Measurements from ENCODE around the gene ZNF777.
"Not testable (repeated sequence)": the region's sequence is repeated elsewhere in the genome, so short reads cannot be mapped to it uniquely, and the experiment has no call there.

ZNF777 gene

GRCh38 chr7:149427096-149427680 is 33.7 kb downstream of the ZNF777 start:
- H3K27ac ChIP-seq (ENCODE audit: low read depth, low read length): no peak overlapping the region
- no peak overlapping the region for H3K9ac ChIP-seq (ENCODE audit: low read depth, low read length)
- H3K9me3 ChIP-seq (ENCODE audit: insufficient read depth, low read depth, low read length): no peaks in the 10 kb centered on the region
- no peak overlapping the region for H3K4me3 ChIP-seq (ENCODE audit: low read length)
- WGBS: 91% methylated on average over 4 of the region's 4 CpGs
- no peaks in the 10 kb centered on the region for H3K27me3 ChIP-seq (ENCODE audit: insufficient read depth, low read length)
- no peaks in the 10 kb centered on the region for H3K4me1 ChIP-seq (ENCODE audit: insufficient read depth, low read length)
- H3K36me3 ChIP-seq (ENCODE audit: insufficient read depth, low read length): peaks cover 5% of the 10 kb centered on the region

GRCh38 chr7:149423449-149424110 is 37.3 kb downstream of the ZNF777 start:
- no peak overlapping the region for H3K9ac ChIP-seq (ENCODE audit: low read depth, low read length)
- no peaks in the 10 kb centered on the region for H3K36me3 ChIP-seq (ENCODE audit: insufficient read depth, low read length)
- H3K27ac ChIP-seq (ENCODE audit: low read depth, low read length): no peak overlapping the region
- H3K4me3 ChIP-seq (ENCODE audit: low read length): no peak overlapping the region
- no peaks in the 10 kb centered on the region for H3K4me1 ChIP-seq (ENCODE audit: insufficient read depth, low read length)
- no peaks in the 10 kb centered on the region for H3K27me3 ChIP-seq (ENCODE audit: insufficient read depth, low read length)
- no peaks in the 10 kb centered on the region for H3K9me3 ChIP-seq (ENCODE audit: insufficient read depth, low read depth, low read length)
- 94% methylated on average over 23 of the region's 24 CpGs for WGBS

- H3K9me3 ChIP-seq (ENCODE audit: insufficient read depth, low read depth, low read length): no peaks in the 10 kb centered on the region
- no peak overlapping the region for H3K27ac ChIP-seq (ENCODE audit: low read depth, low read length)
- H3K9ac ChIP-seq (ENCODE audit: low read depth, low read length): peak overlapping the region; percentile 57; the same call in 1 of the 2 replicates
- peak overlapping the region; percentile 40 for H3K4me3 ChIP-seq (ENCODE audit: low read length)
- H3K36me3 ChIP-seq (ENCODE audit: insufficient read depth, low read length): no peaks in the 10 kb centered on the region
- 95% methylated on average over 35 of the region's 35 CpGs for WGBS
- no peaks in the 10 kb centered on the region for H3K4me1 ChIP-seq (ENCODE audit: insufficient read depth, low read length)
- no peaks in the 10 kb centered on the region for H3K27me3 ChIP-seq (ENCODE audit: insufficient read depth, low read length)
These were observed 38.0 kb downstream of the ZNF777 start for GRCh38 chr7:149422914-149423301.

- Histone ChIP-seq H3K9ac (ENCODE audit: low read depth, low read length) (peak overlapping the region; percentile 64), H3K9me3 (ENCODE audit: insufficient read depth, low read depth, low read length) (no peaks in the 10 kb centered on the region), H3K27me3 (ENCODE audit: insufficient read depth, low read length) (no peaks in the 10 kb centered on the region), H3K4me3 (ENCODE audit: low read length) (peak overlapping the region; percentile 63), H3K27ac (ENCODE audit: low read depth, low read length) (peak overlapping the region; percentile 66), H3K36me3 (ENCODE audit: insufficient read depth, low read length) (no peaks in the 10 kb centered on the region), H3K4me1 (ENCODE audit: insufficient read depth, low read length) (no peaks in the 10 kb centered on the region)
- WGBS: 19% methylated on average over 68 of the region's 68 CpGs
These were observed 38.5 kb downstream of the ZNF777 start for GRCh38 chr7:149422162-149422913.

GRCh38 chr7:149420006-149420405 is 40.9 kb downstream of the ZNF777 start:
- Histone ChIP-seq H3K4me1 (ENCODE audit: insufficient read depth, low read length) (no peaks in the 10 kb centered on the region), H3K27ac (ENCODE audit: low read depth, low read length) (no peak overlapping the region), H3K4me3 (ENCODE audit: low read length) (no peak overlapping the region), H3K36me3 (ENCODE audit: insufficient read depth, low read length) (no peaks in the 10 kb centered on the region), H3K9ac (ENCODE audit: low read depth, low read length) (no peak overlapping the region), H3K27me3 (ENCODE audit: insufficient read depth, low read length) (no peaks in the 10 kb centered on the region), H3K9me3 (ENCODE audit: insufficient read depth, low read depth, low read length) (no peaks in the 10 kb centered on the region)
- WGBS: 87% methylated on average over 3 of the region's 3 CpGs

- H3K9me3 ChIP-seq (ENCODE audit: insufficient read depth, low read depth, low read length): no peaks in the 10 kb centered on the region
- H3K36me3 ChIP-seq (ENCODE audit: insufficient read depth, low read length): no peaks in the 10 kb centered on the region
- H3K27me3 ChIP-seq (ENCODE audit: insufficient read depth, low read length): no peaks in the 10 kb centered on the region
- H3K4me1 ChIP-seq (ENCODE audit: insufficient read depth, low read length): no peaks in the 10 kb centered on the region
- peak overlapping the region; percentile 27; the same call in 1 of the 2 replicates for H3K9ac ChIP-seq (ENCODE audit: low read depth, low read length)
- peak overlapping the region; percentile 74 for H3K4me3 ChIP-seq (ENCODE audit: low read length)
- no peak overlapping the region for H3K27ac ChIP-seq (ENCODE audit: low read depth, low read length)
- WGBS: 36% methylated on average over 26 of the region's 26 CpGs
These were observed 45.3 kb downstream of the ZNF777 start for GRCh38 chr7:149415391-149416071.

GRCh38 chr7:149414745-149415390 is 46.0 kb downstream of the ZNF777 start:
- Histone ChIP-seq H3K9me3 (ENCODE audit: insufficient read depth, low read depth, low read length) (no peaks in the 10 kb centered on the region), H3K27me3 (ENCODE audit: insufficient read depth, low read length) (no peaks in the 10 kb centered on the region), H3K4me1 (ENCODE audit: insufficient read depth, low read length) (no peaks in the 10 kb centered on the region), H3K4me3 (ENCODE audit: low read length) (peak overlapping the region; percentile 74), H3K27ac (ENCODE audit: low read depth, low read length) (no peak overlapping the region), H3K9ac (ENCODE audit: low read depth, low read length) (peak overlapping the region; percentile 27; the same call in 1 of the 2 replicates), H3K36me3 (ENCODE audit: insufficient read depth, low read length) (no peaks in the 10 kb centered on the region)
- 2% methylated on average over 36 of the region's 36 CpGs for WGBS

GRCh38 chr7:149414171-149414570 is 46.7 kb downstream of the ZNF777 start:
- Histone ChIP-seq H3K36me3 (ENCODE audit: insufficient read depth, low read length) (no peaks in the 10 kb centered on the region), H3K27me3 (ENCODE audit: insufficient read depth, low read length) (no peaks in the 10 kb centered on the region), H3K4me3 (ENCODE audit: low read length) (peak overlapping the region; percentile 74), H3K4me1 (ENCODE audit: insufficient read depth, low read length) (no peaks in the 10 kb centered on the region), H3K27ac (ENCODE audit: low read depth, low read length) (no peak overlapping the region), H3K9me3 (ENCODE audit: insufficient read depth, low read depth, low read length) (no peaks in the 10 kb centered on the region), H3K9ac (ENCODE audit: low read depth, low read length) (no peak overlapping the region)
- 75% methylated on average over 5 of the region's 5 CpGs for WGBS

GRCh38 chr7:149413083-149413482 is 47.8 kb downstream of the ZNF777 start:
- H3K4me3 ChIP-seq (ENCODE audit: low read length); H3K27ac ChIP-seq (ENCODE audit: low read depth, low read length); H3K9me3 ChIP-seq (ENCODE audit: insufficient read depth, low read depth, low read length); H3K36me3 ChIP-seq (ENCODE audit: insufficient read depth, low read length); H3K27me3 ChIP-seq (ENCODE audit: insufficient read depth, low read length); H3K9ac ChIP-seq (ENCODE audit: low read depth, low read length); H3K4me1 ChIP-seq (ENCODE audit: insufficient read depth, low read length): not testable (repeated sequence)
- WGBS: 93% methylated on average over 3 of the region's 3 CpGs

GRCh38 chr7:149409895-149410294 is 51.0 kb downstream of the ZNF777 start:
- Histone ChIP-seq H3K4me3 (ENCODE audit: low read length) (no peak overlapping the region), H3K9ac (ENCODE audit: low read depth, low read length) (no peak overlapping the region), H3K36me3 (ENCODE audit: insufficient read depth, low read length) (no peaks in the 10 kb centered on the region), H3K27me3 (ENCODE audit: insufficient read depth, low read length) (no peaks in the 10 kb centered on the region), H3K27ac (ENCODE audit: low read depth, low read length) (no peak overlapping the region), H3K4me1 (ENCODE audit: insufficient read depth, low read length) (no peaks in the 10 kb centered on the region), H3K9me3 (ENCODE audit: insufficient read depth, low read depth, low read length) (no peaks in the 10 kb centered on the region)
- 91% methylated on average over 6 of the region's 6 CpGs for WGBS
